Head of caudate nucleus (tissue), 42 donors: ENCODE measurements around the gene TYW5.

ENCODE experiments used
- DNase-seq, 42 donors: peaks; one replicate each; pipeline versions ENCODE4 v3.0.0 to v3.0.0-alpha.2; 2020 to 2021; ENCODE audit warnings: mixed read lengths in 7 of 42
- intact Hi-C: fragments of 100-400 bp; cut with DNase I; formaldehyde crosslinking; loops from one replicate; pipeline ENCODE4 v1.15.0; 2022

The TYW5 gene

GRCh38 chr2:199883474-199884212 lies 71.6 kb downstream of the TYW5 start:
- intact Hi-C loops = no loop called here
- no peak for DNase-seq

- intact Hi-C loops = no loop called here
Observed at GRCh38 chr2:199882667-199883066, 72.6 kb downstream of the TYW5 start.

More at GRCh38 chr2:199882667-199883066, 72.6 kb downstream of the TYW5 start:
- DNase-seq = no peak
